ENCODE data around the gene GTF3C5.

GTF3C5 gene

GRCh38 chr9:132998831-132999635 lies 31.8 kb upstream of the GTF3C5 start:
- TF ChIP-seq CTCF (IDR thresholded peaks at IDR 0.05): no peak

GRCh38 chr9:133002147-133003070 lies 28.4 kb upstream of the GTF3C5 start:
- TF ChIP-seq CTCF (IDR thresholded peaks at IDR 0.05): no peak

- no peak for TF ChIP-seq CTCF (IDR thresholded peaks at IDR 0.05)
These were observed 27.7 kb upstream of the GTF3C5 start for GRCh38 chr9:133003071-133003461.

- TF ChIP-seq CTCF (IDR thresholded peaks at IDR 0.05): no peak
These were observed 27.1 kb upstream of the GTF3C5 start for GRCh38 chr9:133003671-133004090.

GRCh38 chr9:133004091-133004998 lies 26.5 kb upstream of the GTF3C5 start:
- no peak for TF ChIP-seq CTCF (IDR thresholded peaks at IDR 0.05)

- TF ChIP-seq CTCF (IDR thresholded peaks at IDR 0.05): no peak
These were observed 25.6 kb upstream of the GTF3C5 start for GRCh38 chr9:133004999-133005760.
